ENCODE results near the gene SLC39A9.

The SLC39A9 gene

DNA sequence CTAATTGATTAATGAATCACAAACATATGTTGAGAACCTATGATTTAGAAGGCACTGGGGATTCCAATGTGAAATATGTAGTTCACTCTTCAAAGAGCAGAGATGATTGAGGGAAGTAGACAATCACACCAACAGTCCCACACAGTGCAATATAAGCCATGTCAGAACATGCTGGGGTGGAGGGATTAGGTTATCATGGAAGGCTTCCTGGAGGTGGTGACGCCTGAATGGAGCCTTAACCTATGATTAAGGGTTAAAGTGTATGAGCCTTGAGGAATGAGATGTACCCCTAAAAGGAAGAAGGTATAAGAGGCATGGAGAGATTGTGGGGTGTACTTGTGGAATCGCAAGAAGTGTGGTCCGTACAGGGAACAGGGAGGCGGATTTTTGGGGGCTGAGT is 31.7 kb upstream of the SLC39A9 start:
- TF ChIP-seq ZNF501 (tag by site-specific recombination; IDR thresholded peaks at IDR 0.05): no peak
- TF ChIP-seq KLF1 (tag by site-specific recombination; IDR thresholded peaks at IDR 0.05): no peak
- TF ChIP-seq HOXC10 (CRISPR knock-in tag; IDR thresholded peaks at IDR 0.05): no peak
- no peak for TF ChIP-seq ZNF394 (tag by site-specific recombination; IDR thresholded peaks at IDR 0.05; ENCODE audit: borderline replicate concordance)
- TF ChIP-seq ZNF530 (tag by site-specific recombination; IDR thresholded peaks at IDR 0.05; ENCODE audit: low read depth): no peak
- TF ChIP-seq, protein P1, sequence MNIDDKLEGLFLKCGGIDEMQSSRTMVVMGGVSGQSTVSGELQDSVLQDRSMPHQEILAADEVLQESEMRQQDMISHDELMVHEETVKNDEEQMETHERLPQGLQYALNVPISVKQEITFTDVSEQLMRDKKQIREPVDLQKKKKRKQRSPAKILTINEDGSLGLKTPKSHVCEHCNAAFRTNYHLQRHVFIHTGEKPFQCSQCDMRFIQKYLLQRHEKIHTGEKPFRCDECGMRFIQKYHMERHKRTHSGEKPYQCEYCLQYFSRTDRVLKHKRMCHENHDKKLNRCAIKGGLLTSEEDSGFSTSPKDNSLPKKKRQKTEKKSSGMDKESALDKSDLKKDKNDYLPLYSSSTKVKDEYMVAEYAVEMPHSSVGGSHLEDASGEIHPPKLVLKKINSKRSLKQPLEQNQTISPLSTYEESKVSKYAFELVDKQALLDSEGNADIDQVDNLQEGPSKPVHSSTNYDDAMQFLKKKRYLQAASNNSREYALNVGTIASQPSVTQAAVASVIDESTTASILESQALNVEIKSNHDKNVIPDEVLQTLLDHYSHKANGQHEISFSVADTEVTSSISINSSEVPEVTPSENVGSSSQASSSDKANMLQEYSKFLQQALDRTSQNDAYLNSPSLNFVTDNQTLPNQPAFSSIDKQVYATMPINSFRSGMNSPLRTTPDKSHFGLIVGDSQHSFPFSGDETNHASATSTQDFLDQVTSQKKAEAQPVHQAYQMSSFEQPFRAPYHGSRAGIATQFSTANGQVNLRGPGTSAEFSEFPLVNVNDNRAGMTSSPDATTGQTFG (tag by site-specific recombination; IDR thresholded peaks at IDR 0.05; ENCODE audit: borderline replicate concordance): no peak
- TF ChIP-seq, protein P2, sequence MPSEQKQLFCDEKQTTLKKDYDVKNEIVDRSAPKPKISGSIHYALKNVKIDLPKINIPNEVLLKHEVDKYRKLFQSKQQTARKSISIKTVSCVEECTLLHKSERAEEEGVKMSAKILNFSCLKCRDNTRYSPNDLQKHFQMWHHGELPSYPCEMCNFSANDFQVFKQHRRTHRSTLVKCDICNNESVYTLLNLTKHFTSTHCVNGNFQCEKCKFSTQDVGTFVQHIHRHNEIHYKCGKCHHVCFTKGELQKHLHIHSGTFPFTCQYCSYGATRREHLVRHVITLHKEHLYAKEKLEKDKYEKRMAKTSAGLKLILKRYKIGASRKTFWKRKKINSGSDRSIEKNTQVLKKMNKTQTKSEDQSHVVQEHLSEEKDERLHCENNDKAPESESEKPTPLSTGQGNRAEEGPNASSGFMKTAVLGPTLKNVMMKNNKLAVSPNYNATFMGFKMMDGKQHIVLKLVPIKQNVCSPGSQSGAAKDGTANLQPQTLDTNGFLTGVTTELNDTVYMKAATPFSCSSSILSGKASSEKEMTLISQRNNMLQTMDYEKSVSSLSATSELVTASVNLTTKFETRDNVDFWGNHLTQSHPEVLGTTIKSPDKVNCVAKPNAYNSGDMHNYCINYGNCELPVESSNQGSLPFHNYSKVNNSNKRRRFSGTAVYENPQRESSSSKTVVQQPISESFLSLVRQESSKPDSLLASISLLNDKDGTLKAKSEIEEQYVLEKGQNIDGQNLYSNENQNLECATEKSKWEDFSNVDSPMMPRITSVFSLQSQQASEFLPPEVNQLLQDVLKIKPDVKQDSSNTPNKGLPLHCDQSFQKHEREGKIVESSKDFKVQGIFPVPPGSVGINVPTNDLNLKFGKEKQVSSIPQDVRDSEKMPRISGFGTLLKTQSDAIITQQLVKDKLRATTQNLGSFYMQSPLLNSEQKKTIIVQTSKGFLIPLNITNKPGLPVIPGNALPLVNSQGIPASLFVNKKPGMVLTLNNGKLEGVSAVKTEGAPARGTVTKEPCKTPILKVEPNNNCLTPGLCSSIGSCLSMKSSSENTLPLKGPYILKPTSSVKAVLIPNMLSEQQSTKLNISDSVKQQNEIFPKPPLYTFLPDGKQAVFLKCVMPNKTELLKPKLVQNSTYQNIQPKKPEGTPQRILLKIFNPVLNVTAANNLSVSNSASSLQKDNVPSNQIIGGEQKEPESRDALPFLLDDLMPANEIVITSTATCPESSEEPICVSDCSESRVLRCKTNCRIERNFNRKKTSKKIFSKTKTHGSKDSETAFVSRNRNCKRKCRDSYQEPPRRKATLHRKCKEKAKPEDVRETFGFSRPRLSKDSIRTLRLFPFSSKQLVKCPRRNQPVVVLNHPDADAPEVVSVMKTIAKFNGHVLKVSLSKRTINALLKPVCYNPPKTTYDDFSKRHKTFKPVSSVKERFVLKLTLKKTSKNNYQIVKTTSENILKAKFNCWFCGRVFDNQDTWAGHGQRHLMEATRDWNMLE (tag by site-specific recombination; conservative IDR thresholded peaks at IDR 0.05; ENCODE audit: low read depth): no peak
- TF ChIP-seq, protein P3, sequence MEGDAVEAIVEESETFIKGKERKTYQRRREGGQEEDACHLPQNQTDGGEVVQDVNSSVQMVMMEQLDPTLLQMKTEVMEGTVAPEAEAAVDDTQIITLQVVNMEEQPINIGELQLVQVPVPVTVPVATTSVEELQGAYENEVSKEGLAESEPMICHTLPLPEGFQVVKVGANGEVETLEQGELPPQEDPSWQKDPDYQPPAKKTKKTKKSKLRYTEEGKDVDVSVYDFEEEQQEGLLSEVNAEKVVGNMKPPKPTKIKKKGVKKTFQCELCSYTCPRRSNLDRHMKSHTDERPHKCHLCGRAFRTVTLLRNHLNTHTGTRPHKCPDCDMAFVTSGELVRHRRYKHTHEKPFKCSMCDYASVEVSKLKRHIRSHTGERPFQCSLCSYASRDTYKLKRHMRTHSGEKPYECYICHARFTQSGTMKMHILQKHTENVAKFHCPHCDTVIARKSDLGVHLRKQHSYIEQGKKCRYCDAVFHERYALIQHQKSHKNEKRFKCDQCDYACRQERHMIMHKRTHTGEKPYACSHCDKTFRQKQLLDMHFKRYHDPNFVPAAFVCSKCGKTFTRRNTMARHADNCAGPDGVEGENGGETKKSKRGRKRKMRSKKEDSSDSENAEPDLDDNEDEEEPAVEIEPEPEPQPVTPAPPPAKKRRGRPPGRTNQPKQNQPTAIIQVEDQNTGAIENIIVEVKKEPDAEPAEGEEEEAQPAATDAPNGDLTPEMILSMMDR (tag by site-specific recombination; IDR thresholded peaks at IDR 0.05): no peak
- TF ChIP-seq ZNF571 (tag by site-specific recombination; IDR thresholded peaks at IDR 0.05): no peak
- no peak for TF ChIP-seq ZNF600 (tag by site-specific recombination; IDR thresholded peaks at IDR 0.05)
- no peak for TF ChIP-seq ZNF510 (tag by site-specific recombination; IDR thresholded peaks at IDR 0.05; ENCODE audit: insufficient replicate concordance)
- TF ChIP-seq SCRT2 (tag by site-specific recombination; IDR thresholded peaks at IDR 0.05): no peak
- no peak for TF ChIP-seq ZNF701 (tag by site-specific recombination; IDR thresholded peaks at IDR 0.05)
- no peak for TF ChIP-seq KLF16 (tag by site-specific recombination; IDR thresholded peaks at IDR 0.05)
- TF ChIP-seq ZNF830 (tag by site-specific recombination; IDR thresholded peaks at IDR 0.05; ENCODE audit: low read depth): no peak
- TF ChIP-seq ZNF24 (tag by site-specific recombination; IDR thresholded peaks at IDR 0.05): no peak
- TF ChIP-seq ZNF174 (tag by site-specific recombination; IDR thresholded peaks at IDR 0.05): no peak
- TF ChIP-seq ZNF335 (tag by site-specific recombination; conservative IDR thresholded peaks at IDR 0.05): no peak
- no peak for TF ChIP-seq ZBTB8A (tag by site-specific recombination; IDR thresholded peaks at IDR 0.05)
- Histone ChIP-seq H3K9me3 (ENCODE audit: control insufficient read depth, insufficient read depth, low read depth, low read length) (no peaks in the 10 kb centered on the region), H3K27ac (ENCODE audit: extremely low read depth, low read depth, low read length) (no peak overlapping the region), H3K4me1 (ENCODE audit: control insufficient read depth, insufficient read depth, low read length) (no peaks in the 10 kb centered on the region), H3K36me3 (ENCODE audit: control insufficient read depth in 2 of 2, insufficient read depth in 1 of 2, low read length in 2 of 2) (no peaks in the 10 kb centered on the region; a peak in 1 of 3 replicates), H3K4me3 (ENCODE audit: low read depth, low read length) (no peak overlapping the region)
- POLR2A ChIA-PET: no interaction called here
- CTCF ChIA-PET: interaction anchor here (2.1 kb wide), 1 partner anchor 20 kb away, joined by 8 read pairs; no protein-coding TSS in a partner anchor

All from HEK293 (cell line).